ENCODE results near the gene PRSS57.
"Not testable (repeated sequence)": the region's sequence is repeated elsewhere in the genome, so short reads cannot be mapped to it uniquely, and the experiment has no call there.

The PRSS57 gene

GRCh38 chr19:723714-724113 lies 28.5 kb upstream of the PRSS57 start:
- H3K27ac ChIP-seq: no peak overlapping the region
- DNase-seq (ENCODE audit: low read depth, low spot score): no peak

- no peak overlapping the region for H3K27ac ChIP-seq
- DNase-seq (ENCODE audit: low read depth, low spot score): no peak
Measured at GRCh38 chr19:723247-723646, 28.0 kb upstream of the PRSS57 start.

GRCh38 chr19:722553-723101 lies 27.4 kb upstream of the PRSS57 start:
- no peak for DNase-seq (ENCODE audit: low read depth, low spot score)
- H3K27ac ChIP-seq: no peak overlapping the region

- DNase-seq (ENCODE audit: low read depth, low spot score): no peak
Measured at GRCh38 chr19:720345-721160, 25.3 kb upstream of the PRSS57 start.

GRCh38 chr19:719636-720344 lies 24.5 kb upstream of the PRSS57 start:
- no peak overlapping the region for H3K27ac ChIP-seq

More at GRCh38 chr19:720345-721160, 25.3 kb upstream of the PRSS57 start:
- no peak overlapping the region for H3K27ac ChIP-seq

GRCh38 chr19:718991-719512 lies 23.8 kb upstream of the PRSS57 start:
- DNase-seq (ENCODE audit: low read depth, low spot score): no peak
- H3K27ac ChIP-seq: no peak overlapping the region

More at GRCh38 chr19:719636-720344, 24.5 kb upstream of the PRSS57 start:
- DNase-seq (ENCODE audit: low read depth, low spot score): no peak

GRCh38 chr19:718251-718951 lies 23.1 kb upstream of the PRSS57 start:
- no peak overlapping the region for H3K27ac ChIP-seq
- no peak for DNase-seq (ENCODE audit: low read depth, low spot score)

- no peak for DNase-seq (ENCODE audit: low read depth, low spot score)
- H3K27ac ChIP-seq: no peak overlapping the region
Measured at GRCh38 chr19:715347-715746, 20.1 kb upstream of the PRSS57 start.

GRCh38 chr19:711254-711653 lies 16.0 kb upstream of the PRSS57 start:
- DNase-seq (ENCODE audit: low read depth, low spot score): no peak
- H3K27ac ChIP-seq: no peak overlapping the region

GRCh38 chr19:710767-711166 lies 15.5 kb upstream of the PRSS57 start:
- no peak overlapping the region for H3K27ac ChIP-seq
- DNase-seq (ENCODE audit: low read depth, low spot score): no peak

GRCh38 chr19:709965-710571 lies 14.8 kb upstream of the PRSS57 start:
- H3K27ac ChIP-seq: no peak overlapping the region
- no peak for DNase-seq (ENCODE audit: low read depth, low spot score)

- no peak overlapping the region for H3K27ac ChIP-seq
- no peak for DNase-seq (ENCODE audit: low read depth, low spot score)
Measured at GRCh38 chr19:709196-709964, 14.1 kb upstream of the PRSS57 start.

GRCh38 chr19:708154-709143 lies 13.2 kb upstream of the PRSS57 start, which contains the start of gene PALM:
Gene PALM, plus strand, starts transcription at chr19:708935. Its CDS starts 212 bp downstream, at chr19:709147.
- no peak for DNase-seq (ENCODE audit: low read depth, low spot score)
- no peak within 1 kb of the TSS for H3K27ac ChIP-seq

GRCh38 chr19:704447-704741 lies 9.1 kb upstream of the PRSS57 start:
- no peak overlapping the region for H3K27ac ChIP-seq
- DNase-seq (ENCODE audit: low read depth, low spot score): no peak

GRCh38 chr19:703651-704446 lies 8.6 kb upstream of the PRSS57 start:
- H3K27ac ChIP-seq: no peak overlapping the region
- DNase-seq (ENCODE audit: low read depth, low spot score): no peak

GRCh38 chr19:703329-703650 lies 8.0 kb upstream of the PRSS57 start:
- no peak overlapping the region for H3K27ac ChIP-seq
- DNase-seq (ENCODE audit: low read depth, low spot score): no peak

- H3K27ac ChIP-seq: not testable (repeated sequence)
Measured at GRCh38 chr19:702847-703246, 7.6 kb upstream of the PRSS57 start.

GRCh38 chr19:699885-700284 lies 4.6 kb upstream of the PRSS57 start:
- not testable (repeated sequence) for DNase-seq (ENCODE audit: low read depth, low spot score); H3K27ac ChIP-seq

More at GRCh38 chr19:702847-703246, 7.6 kb upstream of the PRSS57 start:
- not testable (repeated sequence) for DNase-seq (ENCODE audit: low read depth, low spot score)

Measured in epithelial cell of prostate (primary cell).